Parathyroid adenoma (tissue), 2 donors: ENCODE data around the gene GPX3.

ENCODE experiments used
- H2AFZ ChIP-seq: fragments of 300-600 bp; sonication (generic); one replicate; pipeline ENCODE4 v1.7.0; 2017; ENCODE audit warnings: antibody characterized with exemption, mild to moderate bottlenecking
- H3K27ac ChIP-seq: fragments of 300-600 bp; sonication (generic); one replicate; pipeline ENCODE4 v1.7.0; 2017
- H3K27me3 ChIP-seq: fragments of 300-600 bp; sonication (generic); one replicate; pipeline ENCODE4 v1.7.0; 2017; ENCODE audit warnings: low read length; ENCODE audit not compliant: control insufficient read depth, insufficient read depth
- H3K36me3 ChIP-seq: fragments of 300-600 bp; sonication (generic); one replicate; pipeline ENCODE4 v1.7.0; 2017; ENCODE audit warnings: low read length; ENCODE audit not compliant: control insufficient read depth, insufficient read depth
- H3K4me1 ChIP-seq: fragments of 300-600 bp; sonication (generic); one replicate; pipeline ENCODE4 v1.7.0; 2017; ENCODE audit warnings: control low read depth
- H3K4me2 ChIP-seq: fragments of 300-600 bp; sonication (generic); one replicate; pipeline ENCODE4 v1.7.0; 2017; ENCODE audit warnings: low read length
- H3K4me3 ChIP-seq: fragments of 300-600 bp; sonication (generic); one replicate; pipeline ENCODE4 v1.7.0; 2017; ENCODE audit warnings: low read depth, low read length
- H3K79me2 ChIP-seq: fragments of 300-600 bp; sonication (generic); one replicate; pipeline ENCODE4 v1.7.0; 2017; ENCODE audit warnings: control low read depth
- H3K9ac ChIP-seq: fragments of 300-600 bp; sonication (generic); one replicate; pipeline ENCODE4 v1.7.0; 2017; ENCODE audit warnings: mild to moderate bottlenecking
- H3K9me3 ChIP-seq: fragments of 300-600 bp; sonication (generic); one replicate; pipeline ENCODE4 v1.7.0; 2017; ENCODE audit warnings: low read length; ENCODE audit not compliant: control insufficient read depth
- CTCF ChIP-seq: fragments of 300-600 bp; sonication (generic); IDR thresholded peaks from one replicate; pipeline ENCODE4 v1.7.0; 2017; ENCODE audit warnings: antibody characterized with exemption, mild to moderate bottlenecking
- donor health status: primary hyperparathyroidism.

GPX3 gene

GRCh38 chr5:151038412-151038745 lies 18.0 kb downstream of the GPX3 start:
- Histone ChIP-seq H3K9ac (no peak overlapping the region), H3K36me3 (no peaks in the 10 kb centered on the region)
- no peak for TF ChIP-seq CTCF

GRCh38 chr5:151038801-151039238 lies 18.4 kb downstream of the GPX3 start:
- H3K27ac ChIP-seq = peak overlapping the region; percentile 90
- no peaks in the 10 kb centered on the region for H3K9me3 ChIP-seq
- no peak overlapping the region for H3K9ac ChIP-seq

More at GRCh38 chr5:151038412-151038745, 18.0 kb downstream of the GPX3 start:
- no peak overlapping the region for H3K4me3 ChIP-seq
- H3K4me2 ChIP-seq = peak overlapping the region; percentile 20
- peak overlapping the region; percentile 90 for H3K27ac ChIP-seq
- H2AFZ ChIP-seq = peak overlapping the region; percentile 9
- no peaks in the 10 kb centered on the region for H3K79me2 ChIP-seq
- H3K9me3 ChIP-seq = no peaks in the 10 kb centered on the region
- H3K4me1 ChIP-seq = peaks cover 31% of the 10 kb centered on the region
- H3K27me3 ChIP-seq = no peaks in the 10 kb centered on the region

GRCh38 chr5:151039665-151040064 lies 19.3 kb downstream of the GPX3 start:
- Histone ChIP-seq H2AFZ (no peak overlapping the region), H3K79me2 (no peaks in the 10 kb centered on the region), H3K27me3 (no peaks in the 10 kb centered on the region), H3K4me1 (peaks cover 31% of the 10 kb centered on the region), H3K27ac (peak overlapping the region; percentile 20), H3K9me3 (no peaks in the 10 kb centered on the region), H3K4me3 (no peak overlapping the region), H3K36me3 (no peaks in the 10 kb centered on the region), H3K4me2 (no peak overlapping the region), H3K9ac (no peak overlapping the region)
- TF ChIP-seq CTCF = no peak

More at GRCh38 chr5:151038801-151039238, 18.4 kb downstream of the GPX3 start:
- no peaks in the 10 kb centered on the region for H3K27me3 ChIP-seq
- H3K4me3 ChIP-seq = no peak overlapping the region
- H3K4me1 ChIP-seq = peaks cover 31% of the 10 kb centered on the region
- H3K79me2 ChIP-seq = no peaks in the 10 kb centered on the region
- no peak for TF ChIP-seq CTCF
- no peaks in the 10 kb centered on the region for H3K36me3 ChIP-seq
- H2AFZ ChIP-seq = no peak overlapping the region
- H3K4me2 ChIP-seq = peak overlapping the region; percentile 20

GRCh38 chr5:151040211-151040747 lies 19.9 kb downstream of the GPX3 start:
- H3K4me1 ChIP-seq = peaks cover 31% of the 10 kb centered on the region
- H3K9me3 ChIP-seq = no peaks in the 10 kb centered on the region
- no peak overlapping the region for H3K27ac ChIP-seq
- H3K4me3 ChIP-seq = no peak overlapping the region
- no peak for TF ChIP-seq CTCF
- no peaks in the 10 kb centered on the region for H3K36me3 ChIP-seq
- H2AFZ ChIP-seq = no peak overlapping the region
- H3K27me3 ChIP-seq = no peaks in the 10 kb centered on the region
- H3K9ac ChIP-seq = no peak overlapping the region
- H3K4me2 ChIP-seq = no peak overlapping the region
- no peaks in the 10 kb centered on the region for H3K79me2 ChIP-seq

GRCh38 chr5:151041577-151042268 lies 21.3 kb downstream of the GPX3 start:
- Histone ChIP-seq H3K4me1 (peaks cover 28% of the 10 kb centered on the region), H3K27ac (no peak overlapping the region), H3K36me3 (no peaks in the 10 kb centered on the region), H3K4me3 (no peak overlapping the region), H2AFZ (no peak overlapping the region), H3K9ac (no peak overlapping the region), H3K9me3 (no peaks in the 10 kb centered on the region), H3K79me2 (no peaks in the 10 kb centered on the region), H3K27me3 (no peaks in the 10 kb centered on the region), H3K4me2 (no peak overlapping the region)
- no peak for TF ChIP-seq CTCF
